Progenitor cell of endocrine pancreas (in vitro differentiated cells): ENCODE results near the gene C19orf81. TPM values are rescaled to one million over a fixed set of nuclear protein-coding genes. Genes with fewer than 3 reads are reported as not detected.

Experiments
- DNase-seq: peaks from one replicate; pipeline ENCODE4 v3.0.0; 2021; ENCODE audit warnings: low spot score; ENCODE audit not compliant: unreplicated experiment
- H3K27ac Mint-ChIP-seq: 2 replicates; pipeline ENCODE4 v1.8.0; 2021; ENCODE audit warnings: mild to moderate bottlenecking, moderate library complexity, mixed read lengths
- H3K27me3 Mint-ChIP-seq: 2 replicates; pipeline ENCODE4 v1.8.0; 2021; ENCODE audit warnings: mixed read lengths
- H3K36me3 Mint-ChIP-seq: 2 replicates; pipeline ENCODE4 v1.8.0; 2022; ENCODE audit warnings: mixed read lengths; ENCODE audit not compliant: insufficient read depth
- H3K4me1 Mint-ChIP-seq: 2 replicates; pipeline ENCODE4 v1.8.0; 2021; ENCODE audit warnings: low read depth, mixed read lengths
- H3K4me3 Mint-ChIP-seq: 2 replicates; pipeline ENCODE4 v1.8.0; 2021; ENCODE audit warnings: low read depth, mild to moderate bottlenecking, moderate library complexity, mixed read lengths
- H3K9me3 Mint-ChIP-seq: 2 replicates; pipeline ENCODE4 v1.8.0; 2021; ENCODE audit warnings: low read depth, mixed read lengths
- total RNA-seq: library from RNA; stranded (reverse); gene quantifications from 2 replicates; pipeline ENCODE4 v1.2.1, GENCODE V29; 2021
- TF ChIP-seq, protein P1 (sequence below): fragments of 200-600 bp; sonication (generic); IDR thresholded peaks from one replicate; pipeline ENCODE4 v1.5.0; 2021; ENCODE audit warnings: antibody characterized with exemption, mild to moderate bottlenecking; ENCODE audit not compliant: unreplicated experiment

The C19orf81 gene
- total RNA-seq, 1 donor from 2014 or later = 8.6 TPM

DNA sequence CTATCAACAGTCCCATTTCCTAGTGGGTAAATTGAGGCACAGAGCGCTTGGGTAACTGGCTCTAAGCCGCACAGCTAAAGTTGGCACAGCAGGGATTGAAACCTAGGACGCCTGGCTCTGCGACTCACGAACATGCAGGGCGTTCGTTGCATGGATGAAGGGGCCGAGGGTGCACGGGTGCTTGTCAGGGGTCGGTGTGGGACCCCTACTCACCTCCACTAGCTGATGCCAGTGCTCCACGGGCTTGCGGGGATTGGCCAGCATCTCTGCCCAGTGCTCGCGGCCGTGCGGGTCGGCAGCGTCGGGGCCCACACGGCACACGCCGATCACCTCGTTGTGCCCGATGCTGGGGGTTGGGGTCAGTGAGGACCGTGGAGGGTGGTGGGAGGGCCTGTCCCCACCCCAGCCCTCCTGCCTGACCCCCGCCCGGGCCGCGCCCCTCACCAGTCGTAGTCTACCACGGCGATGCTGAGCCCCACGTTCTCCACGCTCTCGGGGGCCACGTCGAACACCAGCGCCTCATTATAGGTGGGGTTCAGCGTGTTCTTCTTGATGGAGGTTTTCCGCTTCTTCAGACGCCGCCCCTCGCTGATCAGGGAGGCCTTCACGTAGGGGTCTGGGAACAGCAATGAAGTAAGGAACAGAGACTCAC lies 24.2 kb upstream of the C19orf81 start:
- no peak overlapping the region for H3K27ac Mint-ChIP-seq
- no peaks in the 10 kb centered on the region for H3K4me1 Mint-ChIP-seq
- no peak for DNase-seq
- no peaks in the 10 kb centered on the region for H3K36me3 Mint-ChIP-seq
- TF ChIP-seq, protein P1, sequence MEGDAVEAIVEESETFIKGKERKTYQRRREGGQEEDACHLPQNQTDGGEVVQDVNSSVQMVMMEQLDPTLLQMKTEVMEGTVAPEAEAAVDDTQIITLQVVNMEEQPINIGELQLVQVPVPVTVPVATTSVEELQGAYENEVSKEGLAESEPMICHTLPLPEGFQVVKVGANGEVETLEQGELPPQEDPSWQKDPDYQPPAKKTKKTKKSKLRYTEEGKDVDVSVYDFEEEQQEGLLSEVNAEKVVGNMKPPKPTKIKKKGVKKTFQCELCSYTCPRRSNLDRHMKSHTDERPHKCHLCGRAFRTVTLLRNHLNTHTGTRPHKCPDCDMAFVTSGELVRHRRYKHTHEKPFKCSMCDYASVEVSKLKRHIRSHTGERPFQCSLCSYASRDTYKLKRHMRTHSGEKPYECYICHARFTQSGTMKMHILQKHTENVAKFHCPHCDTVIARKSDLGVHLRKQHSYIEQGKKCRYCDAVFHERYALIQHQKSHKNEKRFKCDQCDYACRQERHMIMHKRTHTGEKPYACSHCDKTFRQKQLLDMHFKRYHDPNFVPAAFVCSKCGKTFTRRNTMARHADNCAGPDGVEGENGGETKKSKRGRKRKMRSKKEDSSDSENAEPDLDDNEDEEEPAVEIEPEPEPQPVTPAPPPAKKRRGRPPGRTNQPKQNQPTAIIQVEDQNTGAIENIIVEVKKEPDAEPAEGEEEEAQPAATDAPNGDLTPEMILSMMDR = no peak
- H3K9me3 Mint-ChIP-seq = no peaks in the 10 kb centered on the region
- H3K27me3 Mint-ChIP-seq = peaks cover 25% of the 10 kb centered on the region
- no peak overlapping the region for H3K4me3 Mint-ChIP-seq

DNA sequence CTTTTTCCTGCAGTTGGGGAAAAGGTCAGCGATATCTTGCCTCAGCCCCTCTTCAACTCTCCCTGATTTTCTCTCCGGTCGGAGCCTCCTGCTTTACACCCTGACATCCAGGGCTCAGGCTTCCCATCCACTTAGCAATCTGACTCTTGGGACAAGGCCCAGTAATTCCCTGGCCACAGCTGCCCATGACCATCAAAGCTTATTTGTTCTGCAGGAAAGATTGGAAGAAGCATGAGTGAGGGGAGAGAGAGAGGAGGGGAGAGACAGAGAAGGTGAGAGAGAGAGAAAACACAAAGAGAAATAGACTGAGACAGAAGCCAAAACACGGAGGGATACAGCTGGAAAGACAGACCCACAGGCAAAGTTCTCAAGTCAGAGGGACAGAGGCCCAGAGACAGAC lies 23.2 kb upstream of the C19orf81 start:
- peaks cover 32% of the 10 kb centered on the region for H3K27me3 Mint-ChIP-seq
- H3K4me1 Mint-ChIP-seq = no peaks in the 10 kb centered on the region
- no peak for DNase-seq
- TF ChIP-seq, protein P1 = no peak
- H3K4me3 Mint-ChIP-seq = no peak overlapping the region
- no peaks in the 10 kb centered on the region for H3K36me3 Mint-ChIP-seq
- H3K9me3 Mint-ChIP-seq = no peaks in the 10 kb centered on the region
- H3K27ac Mint-ChIP-seq = no peak overlapping the region

DNA sequence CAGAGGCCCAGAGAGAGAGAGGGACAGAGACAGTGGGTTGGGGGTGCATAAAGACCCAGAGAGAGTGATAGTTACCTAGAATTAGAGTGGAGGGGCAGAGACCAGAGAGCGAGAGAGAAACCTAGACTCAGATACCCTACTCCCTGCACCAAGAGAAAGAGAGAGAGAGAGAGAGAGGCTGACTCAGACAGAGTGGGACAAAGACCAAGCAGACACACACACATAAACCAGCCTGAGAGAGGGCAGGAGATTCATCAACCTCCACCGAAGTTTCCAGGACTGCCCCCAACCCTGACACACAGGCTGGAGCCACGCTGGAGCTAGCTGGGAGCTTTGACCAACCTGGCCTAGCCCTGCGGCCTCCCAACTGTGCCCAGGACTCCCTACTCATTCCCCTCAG lies 22.4 kb upstream of the C19orf81 start:
- TF ChIP-seq, protein P1 = no peak
- Mint-ChIP-seq H3K4me1 (no peaks in the 10 kb centered on the region), H3K4me3 (no peak overlapping the region), H3K36me3 (no peaks in the 10 kb centered on the region), H3K27me3 (peaks cover 35% of the 10 kb centered on the region), H3K27ac (no peak overlapping the region), H3K9me3 (no peaks in the 10 kb centered on the region)
- DNase-seq = no peak

DNA sequence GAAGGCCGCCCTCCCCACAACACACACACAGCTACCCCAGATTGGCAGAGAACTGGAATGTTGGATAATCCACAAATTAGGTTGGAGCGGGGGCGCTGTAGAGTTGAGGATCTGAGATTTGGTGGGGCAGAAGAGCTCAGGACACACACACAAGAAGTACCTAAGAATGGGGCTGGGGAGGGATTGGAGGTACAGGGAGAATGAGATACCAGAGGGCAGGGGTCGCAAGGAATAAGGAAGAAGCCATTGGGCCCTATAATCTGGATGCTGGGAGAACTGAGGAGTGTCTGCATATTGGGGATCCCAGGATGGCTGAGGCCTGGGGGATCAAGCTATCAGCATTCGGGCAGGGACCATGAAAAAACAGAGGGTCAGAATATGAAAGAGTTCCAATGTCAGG lies 21.1 kb upstream of the C19orf81 start:
- Mint-ChIP-seq H3K4me3 (no peak overlapping the region), H3K27ac (no peak overlapping the region), H3K27me3 (peaks cover 35% of the 10 kb centered on the region), H3K36me3 (no peaks in the 10 kb centered on the region), H3K4me1 (no peaks in the 10 kb centered on the region), H3K9me3 (no peaks in the 10 kb centered on the region)
- TF ChIP-seq, protein P1 = no peak
- DNase-seq = no peak

DNA sequence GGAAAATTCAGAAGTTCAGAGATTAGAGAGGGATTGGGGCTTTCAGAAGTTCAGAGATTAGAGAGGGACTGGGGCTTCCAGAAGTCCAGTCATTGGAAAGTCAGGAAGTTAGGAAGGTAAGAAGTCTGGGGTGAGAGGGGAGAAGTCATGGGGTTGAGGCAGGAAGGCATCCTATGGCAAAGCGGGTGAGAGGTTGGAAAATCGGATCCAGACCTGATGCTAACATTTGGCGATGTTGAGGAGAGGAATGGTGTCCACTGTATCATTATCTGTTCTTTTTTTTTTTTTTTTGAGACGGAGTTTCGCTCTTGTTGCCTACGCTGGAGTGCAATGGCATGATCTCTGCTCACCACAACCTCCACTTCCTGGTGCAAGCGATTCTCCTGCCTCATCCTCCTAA lies 20.7 kb upstream of the C19orf81 start:
- Mint-ChIP-seq H3K4me1 (no peaks in the 10 kb centered on the region), H3K27me3 (peaks cover 35% of the 10 kb centered on the region), H3K36me3 (no peaks in the 10 kb centered on the region), H3K4me3 (no peak overlapping the region), H3K9me3 (peaks cover 3% of the 10 kb centered on the region), H3K27ac (no peak overlapping the region)
- TF ChIP-seq, protein P1 = no peak
- no peak for DNase-seq
